Stimulated activated CD4-positive, alpha-beta T cell treated with anti-CD3 and anti-CD28 coated beads, Interleukin-2, amount 100 ng/mL, for 4 hours (primary cell): Measurements from ENCODE around the gene LRP3.
A peak's percentile ranks its signal among the peaks of the same experiment; 100 is the strongest.
"Not testable (repeated sequence)": the region's sequence is repeated elsewhere in the genome, so short reads cannot be mapped to it uniquely, and the experiment has no call there.

Experiments
- DNase-seq: peaks from one replicate; pipeline ENCODE4 v3.0.0-alpha.2; 2020; ENCODE audit warnings: low read depth

The LRP3 gene

GRCh38 chr19:33176670-33177416 lies 17.3 kb upstream of the LRP3 start:
- peak; percentile 98 for DNase-seq

GRCh38 chr19:33177417-33177979 lies 16.6 kb upstream of the LRP3 start:
- no peak for DNase-seq

GRCh38 chr19:33186431-33187182 lies 7.5 kb upstream of the LRP3 start:
- DNase-seq = no peak

DNA sequence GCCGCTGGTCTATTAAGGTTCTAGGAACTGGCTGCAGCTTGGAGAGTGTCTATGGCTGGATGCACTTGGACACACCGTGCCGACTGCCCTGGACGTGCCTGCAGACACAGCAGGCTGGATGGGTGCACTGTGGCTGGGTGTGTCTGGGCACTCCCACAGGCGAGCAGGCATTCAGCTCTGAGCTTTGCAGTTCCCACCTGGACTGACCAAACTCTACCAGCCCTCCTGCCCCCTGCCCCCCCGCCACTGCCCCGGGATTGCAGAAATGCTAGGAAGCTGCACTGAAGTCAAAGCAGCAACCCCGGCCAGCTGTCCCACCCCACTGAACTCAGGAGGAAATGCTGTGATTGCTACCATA lies 7.0 kb upstream of the LRP3 start:
- DNase-seq = no peak

DNA sequence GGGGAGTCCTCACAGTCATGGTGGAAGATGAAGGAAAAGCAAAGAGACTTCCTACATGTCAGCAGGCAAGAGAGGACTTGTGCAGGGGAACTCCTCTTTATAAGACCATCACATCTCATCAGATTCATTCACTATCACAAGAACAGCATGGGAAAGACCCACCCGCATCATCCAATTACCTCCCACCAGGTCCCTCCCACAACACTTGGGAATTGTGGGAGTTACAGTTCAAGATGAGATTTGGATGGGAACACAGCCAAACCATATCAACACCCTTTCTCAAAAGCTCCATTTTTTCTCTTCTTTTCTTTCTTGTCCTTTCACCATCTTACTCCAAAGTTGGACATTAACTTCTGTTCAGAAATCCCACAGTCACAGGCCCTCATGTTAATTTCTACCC lies 4.7 kb upstream of the LRP3 start:
- no peak for DNase-seq

GRCh38 chr19:33191092-33191491 lies 3.0 kb upstream of the LRP3 start:
- DNase-seq = not testable (repeated sequence)

- no peak for DNase-seq
Measured at GRCh38 chr19:33191501-33191900, 2.6 kb upstream of the LRP3 start.

GRCh38 chr19:33192010-33192409 lies 2.1 kb upstream of the LRP3 start:
- DNase-seq = no peak

GRCh38 chr19:33193269-33193864 lies 763 bp upstream of the LRP3 start:
- no peak for DNase-seq

GRCh38 chr19:33194532-33194885 lies 379 bp downstream of the LRP3 start:
- no peak for DNase-seq

GRCh38 chr19:33194886-33195644 lies 935 bp downstream of the LRP3 start:
- no peak for DNase-seq

- DNase-seq = no peak
Measured at GRCh38 chr19:33195645-33196347, 1.7 kb downstream of the LRP3 start.

GRCh38 chr19:33196446-33197193 lies 2.5 kb downstream of the LRP3 start:
- no peak for DNase-seq

DNA sequence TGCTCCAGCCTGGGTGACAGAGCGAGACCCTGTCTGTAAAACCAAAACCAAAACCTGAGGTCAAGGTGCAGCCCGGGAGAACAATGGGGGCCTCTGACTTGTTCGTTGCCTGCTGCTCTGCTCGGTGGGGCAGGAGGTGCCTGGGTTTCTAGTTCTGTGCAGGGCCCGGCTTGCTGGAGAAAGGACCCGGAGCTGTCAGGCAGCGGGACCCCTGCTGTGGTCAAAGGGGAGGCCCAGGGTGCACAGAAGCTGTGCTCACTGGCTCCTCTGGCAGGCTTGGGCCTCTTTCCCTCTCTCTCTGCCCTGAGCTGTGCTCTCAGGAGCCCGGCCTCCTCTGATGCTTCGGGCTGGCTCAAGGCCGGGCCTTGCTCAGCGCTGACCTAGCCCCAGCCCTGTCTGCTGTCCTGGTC lies 3.5 kb downstream of the LRP3 start:
- no peak for DNase-seq

GRCh38 chr19:33198169-33198568 lies 4.0 kb downstream of the LRP3 start:
- DNase-seq = no peak

DNA sequence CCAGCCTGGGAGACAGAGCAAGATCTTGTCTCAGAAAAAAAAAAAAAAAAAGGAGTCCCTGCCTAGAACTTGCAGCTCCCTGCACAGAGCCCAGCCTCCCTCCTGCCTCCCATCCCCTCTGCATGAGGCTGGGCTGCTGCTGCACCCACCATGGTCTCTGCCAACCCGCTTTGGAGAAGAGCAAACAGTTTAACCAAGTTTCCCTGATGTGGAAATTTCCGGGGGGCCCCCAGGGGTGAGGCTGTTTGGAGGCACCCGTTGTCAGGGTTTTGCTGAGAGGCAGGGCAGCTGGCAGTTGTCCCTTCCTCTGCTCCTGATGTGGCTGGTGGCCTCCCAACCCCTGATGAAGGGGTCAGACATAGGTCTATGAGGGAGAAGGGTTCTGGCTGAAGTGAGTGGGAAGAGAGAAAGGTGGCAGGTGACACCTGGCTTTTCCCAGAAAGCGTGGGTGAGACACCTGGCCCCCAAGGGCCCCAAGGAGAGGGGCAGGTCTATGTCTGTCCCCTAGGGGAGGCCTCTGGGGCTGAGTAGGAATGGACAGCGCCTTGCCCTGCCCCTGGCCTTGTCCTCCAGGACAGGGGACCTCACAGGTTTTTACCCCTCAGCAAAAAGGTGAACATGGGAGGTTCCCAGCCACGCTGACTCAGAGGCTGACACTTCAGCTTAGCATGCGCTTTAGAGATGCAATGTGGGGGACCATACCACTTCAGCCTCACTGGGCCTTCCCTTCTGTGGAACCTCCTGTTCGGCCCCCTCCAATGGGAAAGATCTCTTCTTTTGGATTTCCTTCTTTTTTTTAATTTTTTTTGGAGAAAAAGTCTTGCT lies 5.5 kb downstream of the LRP3 start:
- DNase-seq = no peak

DNA sequence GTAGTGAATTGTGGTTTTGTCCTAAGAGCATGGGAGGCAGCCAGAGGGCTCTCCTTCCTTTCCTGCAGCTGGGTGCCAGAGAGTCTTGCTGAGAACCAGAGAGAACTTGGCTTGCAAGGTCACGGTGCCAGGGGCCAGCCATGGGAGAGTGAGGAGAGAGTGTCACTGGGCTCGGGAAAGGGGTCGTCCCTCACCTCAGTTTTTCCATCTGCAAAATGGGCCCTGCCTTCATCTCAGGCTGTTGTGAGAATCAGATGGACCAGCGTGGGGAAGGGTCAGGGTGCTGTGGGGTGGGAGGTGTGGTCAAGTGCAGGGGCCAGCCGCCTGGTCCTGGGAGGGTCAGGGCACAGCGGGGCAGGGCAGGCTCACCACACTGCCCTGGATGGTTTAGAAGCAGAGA lies 7.3 kb downstream of the LRP3 start:
- no peak for DNase-seq

GRCh38 chr19:33201886-33202545 lies 7.9 kb downstream of the LRP3 start:
- DNase-seq = no peak
